ENCODE measurements around the gene NDFIP1.

The NDFIP1 gene

GRCh38 chr5:142189813-142190212 lies 81.2 kb downstream of the NDFIP1 start:
- no peak for DNase-seq (ENCODE audit: low spot score)

- DNase-seq (ENCODE audit: low spot score), result no peak
Observed at GRCh38 chr5:142191776-142192175, 83.2 kb downstream of the NDFIP1 start.

GRCh38 chr5:142192286-142193113 lies 83.9 kb downstream of the NDFIP1 start:
- no peak for DNase-seq (ENCODE audit: low spot score)

GRCh38 chr5:142193114-142193428 lies 84.5 kb downstream of the NDFIP1 start:
- DNase-seq (ENCODE audit: low spot score), result no peak

GRCh38 chr5:142197098-142197497 lies 88.5 kb downstream of the NDFIP1 start:
- no peak for DNase-seq (ENCODE audit: low spot score)

- DNase-seq (ENCODE audit: low spot score), result no peak
Observed at GRCh38 chr5:142197781-142198180, 89.2 kb downstream of the NDFIP1 start.

GRCh38 chr5:142199388-142199787 lies 90.8 kb downstream of the NDFIP1 start:
- DNase-seq (ENCODE audit: low spot score), result no peak

- no peak for DNase-seq (ENCODE audit: low spot score)
Observed at GRCh38 chr5:142200387-142200786, 91.8 kb downstream of the NDFIP1 start.

GRCh38 chr5:142201471-142201887 lies 92.9 kb downstream of the NDFIP1 start:
- peak; percentile 80 for DNase-seq (ENCODE audit: low spot score)

- DNase-seq (ENCODE audit: low spot score), result no peak
Observed at GRCh38 chr5:142202282-142202681, 93.7 kb downstream of the NDFIP1 start.

Data from AG08395 (cell line).